ENCODE measurements around the gene HES4. TPM values are rescaled to one million over a fixed set of nuclear protein-coding genes. Genes with fewer than 3 reads are reported as not detected.

The HES4 gene
- total and polyA plus RNA-seq, 7 donors = 1.2 to 65.1 (median 25.0) TPM

GRCh38 chr1:963746-964525 lies 36.0 kb downstream of the HES4 start:
- Histone ChIP-seq H3K27ac (no peak overlapping the region), H3K4me1 (peaks cover 0 to 40% (median 32%) of the 10 kb centered on the region in 4 donors), H3K4me3 (no peak overlapping the region), H3K27me3 (peaks cover 0 to 26% (median 17%) of the 10 kb centered on the region in 3 donors), H3K36me3 (peaks cover 0 to 14% (median 0%) of the 10 kb centered on the region in 4 donors), H3K9me3 (no peaks in the 10 kb centered on the region)
- 92 to 93% methylated on average over 47 of the region's 47 CpGs for WGBS, 2 donors
- TF ChIP-seq POLR2A (IDR thresholded peaks at IDR 0.05) (no peak), POLR2AphosphoS5 (IDR thresholded peaks at IDR 0.05) (no peak), EP300 (IDR thresholded peaks at IDR 0.05) (no peak)
- TF ChIP-seq, protein P1, sequence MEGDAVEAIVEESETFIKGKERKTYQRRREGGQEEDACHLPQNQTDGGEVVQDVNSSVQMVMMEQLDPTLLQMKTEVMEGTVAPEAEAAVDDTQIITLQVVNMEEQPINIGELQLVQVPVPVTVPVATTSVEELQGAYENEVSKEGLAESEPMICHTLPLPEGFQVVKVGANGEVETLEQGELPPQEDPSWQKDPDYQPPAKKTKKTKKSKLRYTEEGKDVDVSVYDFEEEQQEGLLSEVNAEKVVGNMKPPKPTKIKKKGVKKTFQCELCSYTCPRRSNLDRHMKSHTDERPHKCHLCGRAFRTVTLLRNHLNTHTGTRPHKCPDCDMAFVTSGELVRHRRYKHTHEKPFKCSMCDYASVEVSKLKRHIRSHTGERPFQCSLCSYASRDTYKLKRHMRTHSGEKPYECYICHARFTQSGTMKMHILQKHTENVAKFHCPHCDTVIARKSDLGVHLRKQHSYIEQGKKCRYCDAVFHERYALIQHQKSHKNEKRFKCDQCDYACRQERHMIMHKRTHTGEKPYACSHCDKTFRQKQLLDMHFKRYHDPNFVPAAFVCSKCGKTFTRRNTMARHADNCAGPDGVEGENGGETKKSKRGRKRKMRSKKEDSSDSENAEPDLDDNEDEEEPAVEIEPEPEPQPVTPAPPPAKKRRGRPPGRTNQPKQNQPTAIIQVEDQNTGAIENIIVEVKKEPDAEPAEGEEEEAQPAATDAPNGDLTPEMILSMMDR (IDR thresholded peaks at IDR 0.05) = no peak
- DNase-seq = no peak
- intact Hi-C loops (cut with DNase I) = no loop called here

DNA sequence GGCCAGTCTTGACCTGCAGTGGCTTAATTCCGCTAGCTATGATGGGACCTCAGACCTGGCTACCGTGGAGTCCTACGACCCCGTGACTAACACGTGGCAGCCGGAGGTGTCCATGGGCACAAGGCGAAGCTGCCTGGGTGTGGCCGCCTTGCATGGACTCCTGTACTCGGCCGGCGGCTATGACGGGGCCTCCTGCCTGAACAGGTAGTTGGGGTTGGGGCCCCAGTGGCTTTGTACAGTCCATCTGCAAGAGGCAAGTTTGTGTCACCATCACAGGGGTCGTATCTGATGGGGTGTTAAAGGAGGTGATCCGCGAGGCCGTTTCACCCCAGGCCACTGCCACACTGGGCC lies 36.6 kb downstream of the HES4 start:
- Histone ChIP-seq H3K9me3 (no peaks in the 10 kb centered on the region), H3K27me3 (peaks cover 0 to 20% (median 12%) of the 10 kb centered on the region in 3 donors), H3K27ac (no peak overlapping the region), H3K36me3 (peaks cover 0 to 14% (median 0%) of the 10 kb centered on the region in 4 donors), H3K4me1 (peaks cover 0 to 46% (median 35%) of the 10 kb centered on the region in 4 donors), H3K4me3 (no peak overlapping the region)
- TF ChIP-seq EP300 (IDR thresholded peaks at IDR 0.05) (no peak), POLR2AphosphoS5 (IDR thresholded peaks at IDR 0.05) (no peak), POLR2A (IDR thresholded peaks at IDR 0.05) (no peak)
- TF ChIP-seq, protein P1 (IDR thresholded peaks at IDR 0.05) = no peak
- whole genome bisulfite sequencing, 2 donors = 85 to 87% methylated on average over 16 of the region's 16 CpGs
- DNase-seq = no peak
- intact Hi-C loops (cut with DNase I) = no loop called here

DNA sequence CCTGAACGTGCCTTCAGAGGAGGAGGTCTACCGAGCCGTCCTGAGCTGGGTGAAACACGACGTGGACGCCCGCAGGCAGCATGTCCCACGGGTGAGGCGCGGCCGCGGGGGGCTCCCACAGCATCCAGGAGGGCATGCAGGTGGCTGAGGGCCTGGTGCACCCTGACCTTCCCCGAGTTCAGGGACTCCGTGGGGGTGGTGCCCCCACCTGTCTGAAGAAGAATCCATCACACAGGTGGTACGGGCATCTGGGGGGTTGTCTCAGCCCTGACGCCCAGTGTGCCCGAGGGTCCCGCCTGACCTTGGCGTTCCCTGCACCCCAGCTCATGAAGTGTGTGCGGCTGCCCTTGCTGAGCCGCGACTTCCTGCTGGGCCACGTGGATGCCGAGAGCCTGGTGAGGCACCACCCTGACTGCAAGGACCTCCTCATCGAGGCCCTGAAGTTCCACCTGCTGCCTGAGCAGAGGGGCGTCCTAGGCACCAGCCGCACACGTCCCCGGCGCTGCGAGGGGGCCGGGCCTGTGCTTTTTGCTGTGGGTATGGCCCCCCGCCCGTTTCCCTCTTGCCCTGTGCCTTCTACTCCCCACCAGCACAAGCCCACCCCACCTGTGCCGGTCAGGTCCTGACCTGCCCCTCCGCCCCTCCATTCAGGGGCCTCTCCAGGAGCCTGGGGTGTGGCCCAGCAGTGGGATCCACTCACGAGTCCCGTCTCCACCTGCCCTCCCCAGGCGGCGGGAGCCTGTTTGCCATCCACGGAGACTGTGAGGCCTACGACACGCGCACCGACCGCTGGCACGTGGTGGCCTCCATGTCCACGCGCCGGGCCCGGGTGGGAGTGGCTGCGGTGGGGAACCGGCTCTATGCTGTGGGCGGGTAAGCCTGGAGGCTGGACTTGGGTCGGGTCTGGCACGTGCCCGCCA lies 37.3 kb downstream of the HES4 start:
- H3K4me3 ChIP-seq = no peak overlapping the region
- no peaks in the 10 kb centered on the region for H3K9me3 ChIP-seq
- no peak overlapping the region for H3K27ac ChIP-seq
- TF ChIP-seq, protein P1 (IDR thresholded peaks at IDR 0.05) = no peak
- TF ChIP-seq POLR2A (IDR thresholded peaks at IDR 0.05) (no peak), POLR2AphosphoS5 (IDR thresholded peaks at IDR 0.05) (no peak), EP300 (IDR thresholded peaks at IDR 0.05) (no peak)
- H3K4me1 ChIP-seq = peaks cover 0 to 52% (median 41%) of the 10 kb centered on the region in 4 donors
- peaks cover 0 to 14% (median 0%) of the 10 kb centered on the region in 4 donors for H3K36me3 ChIP-seq
- DNase-seq = no peak
- 95 to 96% methylated on average over 57 of the region's 57 CpGs for WGBS, 2 donors
- H3K27me3 ChIP-seq = peaks cover 0 to 14% (median 6%) of the 10 kb centered on the region in 3 donors
- intact Hi-C loops (cut with DNase I) = no loop called here

- Histone ChIP-seq H3K36me3 (peaks cover 3 to 23% (median 8%) of the 10 kb centered on the region in 4 donors), H3K4me3 (peak overlapping the region; percentile 54 to 100 (median 86)), H3K27ac (peak overlapping the region in 2 of 4 donors; percentile 53 to 54), H3K4me1 (peaks cover 0 to 51% (median 41%) of the 10 kb centered on the region in 4 donors), H3K9me3 (no peaks in the 10 kb centered on the region), H3K27me3 (peaks cover 0 to 4% (median 1%) of the 10 kb centered on the region in 3 donors)
- 37 to 40% methylated on average over 56 of the region's 56 CpGs for WGBS, 2 donors
- TF ChIP-seq POLR2AphosphoS5 (IDR thresholded peaks at IDR 0.05) (no peak), POLR2A (IDR thresholded peaks at IDR 0.05) (no peak), EP300 (IDR thresholded peaks at IDR 0.05) (no peak)
- TF ChIP-seq, protein P1 (IDR thresholded peaks at IDR 0.05) = no peak
- DNase-seq = no peak
- intact Hi-C loops (cut with DNase I) = no loop called here
These were observed 38.7 kb downstream of the HES4 start for GRCh38 chr1:961132-961669.
